AG04450 (cell line): ENCODE data around the gene TMUB1. TPM values are rescaled to one million over a fixed set of nuclear protein-coding genes. Genes with fewer than 3 reads are reported as not detected.

Experiments
- CTCF ChIA-PET: fragments of 300-600, 350-600 bp; formaldehyde crosslinking; extraction: SDS; loops from one replicate; lab custom pipeline; 2022; ENCODE audit warnings: antibody characterized with exemption, inconsistent platforms; lab: Charles Lee
- POLR2A ChIA-PET: fragments of 350-600 bp; formaldehyde crosslinking; extraction: SDS; loops from one replicate; lab custom pipeline; 2021; ENCODE audit warnings: antibody characterized with exemption, inconsistent platforms; lab: Yijun Ruan, JAX
- DNase-seq: peaks from one replicate; pipeline ENCODE4 v3.0.0-alpha.2; 2011; ENCODE audit warnings: low read depth, low spot score
- H3K27ac ChIP-seq: one replicate; pipeline ENCODE4 v1.5.1; 2012; ENCODE audit warnings: low read depth, low read length, control low read depth
- H3K27me3 ChIP-seq: one replicate; pipeline ENCODE4 v1.6.0; 2012; ENCODE audit warnings: low read length; ENCODE audit not compliant: control insufficient read depth, insufficient read depth
- H3K4me3 ChIP-seq: 2 replicates; pipeline ENCODE4 v1.5.1; 2011; ENCODE audit warnings: mild to moderate bottlenecking, low read depth, low read length, control low read depth
- H3K9me3 ChIP-seq: 2 replicates; pipeline ENCODE4 v1.5.1; 2012; ENCODE audit warnings: low read length; ENCODE audit not compliant: control insufficient read depth, insufficient read depth
- polyA plus RNA-seq: library from polyadenylated mRNA; depleted of rRNA; stranded (reverse); fragments of >200 nt; gene quantifications from 2 replicates; pipeline ENCODE4 v1.2.3, GENCODE V29; 2011
- TF ChIP-seq, protein P1 (sequence below): IDR thresholded peaks from 2 replicates; pipeline ENCODE4 v1.5.1; 2011; ENCODE audit warnings: low read depth, low read length, control low read depth, inconsistent platforms

TMUB1 gene
- polyA plus RNA-seq, 1 experiment: 9.7 TPM

DNA sequence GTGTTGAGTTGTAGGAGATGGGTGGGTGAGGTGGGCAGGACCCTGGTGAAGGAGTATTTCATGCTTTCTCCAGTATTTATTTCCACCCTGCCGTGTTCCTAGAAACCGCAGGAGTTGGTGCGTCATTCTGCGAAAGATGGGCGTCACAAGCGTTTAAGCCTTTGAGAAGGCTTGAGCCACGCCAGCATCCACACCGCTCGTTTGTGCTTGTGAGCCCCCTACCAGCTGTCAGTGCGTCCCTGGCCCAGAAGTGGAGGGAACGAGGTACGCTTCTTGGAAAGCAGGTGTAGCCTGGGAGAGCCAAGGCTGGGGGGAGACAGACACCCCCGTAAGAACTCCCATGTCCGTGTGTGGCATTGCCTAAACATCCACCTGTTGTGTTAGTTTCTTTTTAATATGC is 8.7 kb upstream of the TMUB1 start:
- Histone ChIP-seq H3K27ac (no peak overlapping the region), H3K9me3 (no peaks in the 10 kb centered on the region), H3K27me3 (no peaks in the 10 kb centered on the region), H3K4me3 (no peak overlapping the region)
- TF ChIP-seq, protein P1, sequence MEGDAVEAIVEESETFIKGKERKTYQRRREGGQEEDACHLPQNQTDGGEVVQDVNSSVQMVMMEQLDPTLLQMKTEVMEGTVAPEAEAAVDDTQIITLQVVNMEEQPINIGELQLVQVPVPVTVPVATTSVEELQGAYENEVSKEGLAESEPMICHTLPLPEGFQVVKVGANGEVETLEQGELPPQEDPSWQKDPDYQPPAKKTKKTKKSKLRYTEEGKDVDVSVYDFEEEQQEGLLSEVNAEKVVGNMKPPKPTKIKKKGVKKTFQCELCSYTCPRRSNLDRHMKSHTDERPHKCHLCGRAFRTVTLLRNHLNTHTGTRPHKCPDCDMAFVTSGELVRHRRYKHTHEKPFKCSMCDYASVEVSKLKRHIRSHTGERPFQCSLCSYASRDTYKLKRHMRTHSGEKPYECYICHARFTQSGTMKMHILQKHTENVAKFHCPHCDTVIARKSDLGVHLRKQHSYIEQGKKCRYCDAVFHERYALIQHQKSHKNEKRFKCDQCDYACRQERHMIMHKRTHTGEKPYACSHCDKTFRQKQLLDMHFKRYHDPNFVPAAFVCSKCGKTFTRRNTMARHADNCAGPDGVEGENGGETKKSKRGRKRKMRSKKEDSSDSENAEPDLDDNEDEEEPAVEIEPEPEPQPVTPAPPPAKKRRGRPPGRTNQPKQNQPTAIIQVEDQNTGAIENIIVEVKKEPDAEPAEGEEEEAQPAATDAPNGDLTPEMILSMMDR: no peak
- ChIA-PET CTCF (interaction anchor here (1.2 to 8.9 kb wide), 2 partner anchors 19 to 32 kb away, joined by 3 to 86 read pairs; no protein-coding TSS in a partner anchor), POLR2A (no interaction called here)
- no peak for DNase-seq

DNA sequence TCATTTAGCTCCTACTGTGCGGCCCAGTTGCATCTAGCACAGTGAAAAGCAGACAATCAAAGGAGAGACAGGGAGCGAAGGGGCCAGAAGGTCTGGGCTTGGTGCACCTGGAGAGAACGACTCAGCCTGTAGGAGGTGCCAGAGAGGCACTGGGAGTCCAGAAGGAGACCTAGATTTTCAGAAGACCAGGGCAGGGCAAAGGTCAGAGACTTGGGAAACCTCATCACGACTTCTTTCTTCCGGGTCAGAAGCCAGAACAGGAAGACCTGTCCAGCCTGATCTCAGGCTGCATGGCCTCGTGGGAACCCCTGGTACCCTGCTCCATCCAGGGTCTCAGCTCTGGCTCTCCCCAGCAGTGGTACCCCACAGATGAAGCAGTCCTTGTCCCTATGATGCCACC is 8.1 kb upstream of the TMUB1 start:
- CTCF ChIA-PET: interaction anchor here (0.6 to 8.9 kb wide), 4 partner anchors 11 to 33 kb away, joined by 3 to 86 read pairs (median 8); partner anchors contain the start of gene FASTK

DNA sequence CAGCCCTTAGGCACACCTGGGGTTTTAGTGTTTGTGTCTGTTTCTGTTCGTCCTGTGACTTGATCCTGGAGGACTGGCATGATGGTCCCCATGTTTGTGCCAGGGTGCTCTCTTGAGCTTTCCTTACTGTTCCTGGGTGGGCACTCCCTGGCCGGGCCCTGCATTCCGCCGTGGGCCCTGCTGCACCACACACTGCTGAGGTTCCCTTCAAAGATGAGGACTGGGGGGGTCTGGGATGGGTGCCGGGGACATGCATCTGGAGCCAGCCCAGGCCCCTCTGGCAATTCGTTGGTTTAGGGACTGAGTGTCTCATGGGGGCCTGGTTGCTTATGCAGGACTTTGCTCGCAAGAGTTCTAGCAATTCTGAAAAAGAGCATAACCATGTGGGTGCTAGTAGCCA is 7.7 kb upstream of the TMUB1 start:
- no peaks in the 10 kb centered on the region; the same call in 1 of the 2 replicates for H3K9me3 ChIP-seq
- POLR2A ChIA-PET: no interaction called here
- TF ChIP-seq, protein P1: no peak
- H3K27me3 ChIP-seq: no peaks in the 10 kb centered on the region
- CTCF ChIA-PET: interaction anchor here (0.6 to 8.9 kb wide), 4 partner anchors 10 to 73 kb away, joined by 3 to 86 read pairs (median 8); partner anchors contain the start of gene FASTK
- DNase-seq: no peak
- no peak overlapping the region for H3K4me3 ChIP-seq
- H3K27ac ChIP-seq: no peak overlapping the region

More for the DNA sequence above, 8.1 kb upstream of the TMUB1 start:
- H3K4me3 ChIP-seq: no peak overlapping the region
- no peaks in the 10 kb centered on the region for H3K27me3 ChIP-seq
- DNase-seq: no peak
- no peaks in the 10 kb centered on the region for H3K9me3 ChIP-seq
- POLR2A ChIA-PET: no interaction called here
- H3K27ac ChIP-seq: no peak overlapping the region
- TF ChIP-seq, protein P1: peak; percentile 56

DNA sequence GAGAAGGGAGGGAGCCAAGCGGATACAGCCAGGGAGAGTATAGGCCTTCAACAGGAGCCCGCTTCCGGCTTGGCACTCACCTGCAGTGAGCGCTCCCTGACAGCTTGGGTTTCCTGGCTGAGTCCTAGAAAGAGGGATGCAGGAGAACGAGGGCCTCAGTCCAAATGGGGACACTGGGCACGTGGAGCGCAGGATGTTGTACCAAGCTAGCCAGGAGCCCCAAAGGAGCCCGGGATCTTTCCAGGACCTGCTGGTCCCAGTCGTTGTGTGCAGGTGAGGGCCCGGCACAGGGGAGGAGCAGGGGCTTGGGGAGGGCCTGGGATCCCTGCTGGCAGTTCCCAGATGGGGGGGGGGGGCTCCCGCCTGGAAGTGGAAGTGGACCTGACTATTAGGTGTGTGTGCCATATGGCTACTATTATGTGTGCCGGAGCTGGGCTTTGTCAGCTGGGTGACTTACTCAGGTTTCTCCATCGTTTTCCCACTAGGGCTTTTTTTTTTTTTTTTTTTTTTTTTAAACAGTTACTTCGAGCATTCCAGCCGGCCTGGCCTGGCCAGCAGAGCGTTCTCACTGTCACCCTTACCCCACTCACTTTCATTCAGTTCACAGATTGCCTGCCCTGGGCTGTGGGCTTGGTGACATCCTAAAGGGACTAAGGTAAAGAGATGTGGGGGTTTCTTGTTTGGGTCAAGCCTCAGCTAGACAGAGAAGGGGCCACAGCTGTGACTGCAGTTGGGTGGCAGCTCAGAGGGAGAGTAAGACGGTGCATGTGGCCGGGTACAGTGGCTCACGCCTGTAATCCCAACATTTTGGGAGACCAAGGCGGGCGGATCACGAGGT is 6.8 kb upstream of the TMUB1 start:
- no peaks in the 10 kb centered on the region; the same call in 1 of the 2 replicates for H3K9me3 ChIP-seq
- TF ChIP-seq, protein P1: no peak
- no peak for DNase-seq
- no peaks in the 10 kb centered on the region for H3K27me3 ChIP-seq
- H3K27ac ChIP-seq: peak overlapping the region; percentile 80
- ChIA-PET CTCF (interaction anchor here (0.7 to 8.9 kb wide), 4 partner anchors 13 to 73 kb away, joined by 3 to 86 read pairs (median 8); no protein-coding TSS in a partner anchor), POLR2A (interaction anchor here (0.6 to 1.4 kb wide), 3 partner anchors 15 to 28 kb away, joined by 3 to 4 read pairs (median 4); no protein-coding TSS in a partner anchor)
- peak overlapping the region; percentile 77 for H3K4me3 ChIP-seq
